Gastroesophageal sphincter (tissue), 4 donors: Measurements from ENCODE around the gene CD1E. TPM values are rescaled to one million over a fixed set of nuclear protein-coding genes. Genes with fewer than 3 reads are reported as not detected.

Source experiments
- ATAC-seq: fragments of 150-250 bp; one replicate; pipeline ENCODE4 v1.9.1; 2016; ENCODE audit warnings: mild to moderate bottlenecking, moderate library complexity
- H3K27ac ChIP-seq, 4 donors: fragments of 200-600 bp; sonication (generic) in 3 of 4; 1 replicate in 3 of 4; 2 replicates in 1 of 4; pipeline ENCODE4 v1.5.1; 2016 to 2019
- H3K27me3 ChIP-seq: fragments of 200-600 bp; sonication (generic); one replicate; pipeline ENCODE4 v1.5.1; 2019
- H3K36me3 ChIP-seq, 2 donors: fragments of 200-600 bp; sonication (generic); one replicate each; pipeline ENCODE4 v1.5.1; 2019; ENCODE audit warnings: control low read depth in 1 of 2
- H3K4me1 ChIP-seq, 3 donors: fragments of 200-600 bp; sonication (generic); 1 replicate in 2 of 3; 2 replicates in 1 of 3; pipeline ENCODE4 v1.5.1; 2016 to 2019; ENCODE audit warnings: control low read depth in 2 of 3
- H3K4me3 ChIP-seq, 2 donors: fragments of 200-600 bp; sonication (generic); one replicate each; pipeline ENCODE4 v1.5.1; 2019; ENCODE audit warnings: mild to moderate bottlenecking in 1 of 2, moderate library complexity in 1 of 2
- H3K9me3 ChIP-seq, 3 donors: fragments of 200-600 bp; sonication (generic); one replicate each; pipeline ENCODE4 v1.5.1; 2017 to 2019; ENCODE audit warnings: control low read depth in 2 of 3
- EP300 ChIP-seq: sonication (generic); formaldehyde crosslinking; IDR thresholded peaks from one replicate; pipeline ENCODE4 v1.6.1; 2017; ENCODE audit warnings: antibody characterized with exemption, mild to moderate bottlenecking
- POLR2A ChIP-seq, 2 donors: fragments of 450-650 bp; IDR thresholded peaks; one replicate each; pipeline ENCODE4 v1.6.1; 2017; ENCODE audit warnings: antibody characterized with exemption in 2 of 2, mild to moderate bottlenecking in 2 of 2, moderate library complexity in 1 of 2
- POLR2AphosphoS5 ChIP-seq: sonication (generic); formaldehyde crosslinking; IDR thresholded peaks from one replicate; pipeline ENCODE4 v1.6.1; 2017; ENCODE audit warnings: antibody characterized with exemption
- WGBS, 2 donors: methylation state at CpG; one replicate each; pipeline ENCODE4 v1.1.5; 2018; ENCODE audit warnings: low coverage in 1 of 2; 5-methylcytosine and 5-hydroxymethylcytosine counted together
- total RNA-seq, 4 donors: library from RNA; depleted of rRNA; stranded (reverse); fragments of >200 nt; gene quantifications; one replicate each; pipeline ENCODE4 v1.1.0, GENCODE V29; 2016
- TF ChIP-seq, protein P1 (sequence below), 4 experiments: fragments of 200-600 bp in 2 of 4; fragments of 450-650 bp in 2 of 4; sonication (generic) in 1 of 4; IDR thresholded peaks; one replicate each; pipeline ENCODE4 v1.5.1; 2017 to 2019; ENCODE audit warnings: antibody characterized with exemption in 4 of 4, mild to moderate bottlenecking in 2 of 4, moderate library complexity in 2 of 4

The CD1E gene
- total RNA-seq, 4 donors from 2014 or later, result 0.49 TPM; not detected in 3

DNA sequence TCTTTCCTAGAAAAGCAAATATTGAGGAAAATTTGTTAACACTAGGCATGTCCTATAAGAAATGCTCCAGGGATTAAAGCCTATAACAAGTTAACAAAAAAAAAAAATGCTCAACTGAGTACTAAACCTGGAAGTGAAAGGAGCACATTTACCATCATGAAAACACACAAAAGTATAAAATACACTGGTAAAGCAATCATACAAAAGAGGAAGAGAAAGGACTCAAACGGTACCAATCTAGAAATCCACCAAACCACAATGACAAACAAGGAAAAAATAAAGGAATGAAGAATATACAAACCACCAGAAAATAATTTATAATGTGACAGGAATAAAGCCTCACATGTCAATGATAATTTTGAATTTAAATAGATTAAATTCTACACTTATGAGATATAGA, 21.2 kb downstream of the CD1E start:
- no peak overlapping the region for H3K4me3 ChIP-seq
- 41 to 83% methylated on average over 1 of the region's 1 CpG for WGBS, 2 donors
- TF ChIP-seq POLR2A (IDR thresholded peaks at IDR 0.05) (no peak), EP300 (no peak)

DNA sequence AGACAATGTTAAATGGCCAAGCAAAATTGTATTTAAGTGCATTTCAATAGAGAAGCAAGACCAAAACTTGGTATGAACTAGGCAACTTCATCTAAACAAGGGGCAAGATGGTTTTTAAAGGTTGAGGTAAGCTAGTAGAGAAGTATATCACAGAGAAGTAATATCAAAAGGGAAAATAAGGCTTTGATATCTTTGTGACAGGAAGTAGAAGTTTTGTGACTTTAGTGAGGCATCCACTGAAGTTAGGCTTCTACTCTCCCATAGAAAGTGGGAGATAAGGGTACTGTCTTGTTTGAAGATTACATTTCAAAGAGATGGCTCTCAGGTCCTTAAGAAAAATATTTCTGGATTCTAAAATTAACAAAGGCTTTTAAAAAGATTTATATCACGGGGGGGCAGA, 36.6 kb downstream of the CD1E start:
- Histone ChIP-seq H3K27me3 (no peaks in the 10 kb centered on the region), H3K9me3 (no peaks in the 10 kb centered on the region), H3K4me3 (no peak overlapping the region), H3K4me1 (no peaks in the 10 kb centered on the region), H3K36me3 (no peaks in the 10 kb centered on the region), H3K27ac (no peak overlapping the region)
- ATAC-seq, result no peak
- 18 to 38% methylated on average over 1 of the region's 1 CpG for WGBS, 2 donors
- TF ChIP-seq POLR2AphosphoS5 (no peak), POLR2A (IDR thresholded peaks at IDR 0.05) (no peak), EP300 (no peak)
- TF ChIP-seq, protein P1, sequence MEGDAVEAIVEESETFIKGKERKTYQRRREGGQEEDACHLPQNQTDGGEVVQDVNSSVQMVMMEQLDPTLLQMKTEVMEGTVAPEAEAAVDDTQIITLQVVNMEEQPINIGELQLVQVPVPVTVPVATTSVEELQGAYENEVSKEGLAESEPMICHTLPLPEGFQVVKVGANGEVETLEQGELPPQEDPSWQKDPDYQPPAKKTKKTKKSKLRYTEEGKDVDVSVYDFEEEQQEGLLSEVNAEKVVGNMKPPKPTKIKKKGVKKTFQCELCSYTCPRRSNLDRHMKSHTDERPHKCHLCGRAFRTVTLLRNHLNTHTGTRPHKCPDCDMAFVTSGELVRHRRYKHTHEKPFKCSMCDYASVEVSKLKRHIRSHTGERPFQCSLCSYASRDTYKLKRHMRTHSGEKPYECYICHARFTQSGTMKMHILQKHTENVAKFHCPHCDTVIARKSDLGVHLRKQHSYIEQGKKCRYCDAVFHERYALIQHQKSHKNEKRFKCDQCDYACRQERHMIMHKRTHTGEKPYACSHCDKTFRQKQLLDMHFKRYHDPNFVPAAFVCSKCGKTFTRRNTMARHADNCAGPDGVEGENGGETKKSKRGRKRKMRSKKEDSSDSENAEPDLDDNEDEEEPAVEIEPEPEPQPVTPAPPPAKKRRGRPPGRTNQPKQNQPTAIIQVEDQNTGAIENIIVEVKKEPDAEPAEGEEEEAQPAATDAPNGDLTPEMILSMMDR (IDR thresholded peaks at IDR 0.05), result no peak

More for the DNA sequence above, 21.2 kb downstream of the CD1E start:
- no peaks in the 10 kb centered on the region for H3K27me3 ChIP-seq
- H3K9me3 ChIP-seq, result peaks cover 0 to 36% (median 0%) of the 10 kb centered on the region in 3 donors
- no peaks in the 10 kb centered on the region for H3K36me3 ChIP-seq
- H3K27ac ChIP-seq, result no peak overlapping the region
- H3K4me1 ChIP-seq, result no peaks in the 10 kb centered on the region
- no peak for ATAC-seq

- Histone ChIP-seq H3K9me3 (no peaks in the 10 kb centered on the region), H3K4me3 (no peak overlapping the region), H3K27me3 (no peaks in the 10 kb centered on the region), H3K36me3 (no peaks in the 10 kb centered on the region), H3K4me1 (no peaks in the 10 kb centered on the region), H3K27ac (no peak overlapping the region)
- TF ChIP-seq POLR2AphosphoS5, result no peak
- TF ChIP-seq, protein P1 (IDR thresholded peaks at IDR 0.05), result no peak
- TF ChIP-seq POLR2A (IDR thresholded peaks at IDR 0.05), result no peak
- no peak for TF ChIP-seq EP300
- ATAC-seq, result no peak
Measured at GRCh38 chr1:158391099-158391498, 37.4 kb downstream of the CD1E start.

DNA sequence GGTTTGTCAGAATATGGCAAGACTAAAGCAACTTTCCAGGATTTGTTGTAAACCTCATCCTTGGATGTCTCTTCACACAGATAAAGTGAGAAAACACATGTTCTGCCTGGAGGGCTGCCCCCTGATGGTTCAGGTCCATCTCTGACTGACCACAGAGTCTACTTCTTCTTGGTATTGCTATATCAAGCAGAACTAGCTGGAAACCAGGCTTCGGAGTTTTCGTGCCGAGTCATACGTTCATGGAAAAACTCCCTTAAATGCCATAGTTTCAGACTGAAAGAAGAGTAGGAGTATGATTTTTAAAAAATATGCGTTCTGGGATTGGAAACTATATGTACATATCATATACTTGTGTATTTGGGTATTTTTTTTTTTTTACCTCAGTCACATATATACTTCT, 39.8 kb downstream of the CD1E start:
- H3K4me1 ChIP-seq, result no peaks in the 10 kb centered on the region
- 78 to 89% methylated on average over 2 to 5 of the region's 5 CpGs for WGBS, 2 donors
- H3K36me3 ChIP-seq, result no peaks in the 10 kb centered on the region
- no peaks in the 10 kb centered on the region for H3K27me3 ChIP-seq
- no peaks in the 10 kb centered on the region for H3K9me3 ChIP-seq
- TF ChIP-seq, protein P1 (IDR thresholded peaks at IDR 0.05), result no peak
- no peak for TF ChIP-seq POLR2A (IDR thresholded peaks at IDR 0.05)
- no peak for TF ChIP-seq POLR2AphosphoS5
- TF ChIP-seq EP300, result no peak
- H3K27ac ChIP-seq, result no peak overlapping the region
- ATAC-seq, result no peak
- no peak overlapping the region for H3K4me3 ChIP-seq

DNA sequence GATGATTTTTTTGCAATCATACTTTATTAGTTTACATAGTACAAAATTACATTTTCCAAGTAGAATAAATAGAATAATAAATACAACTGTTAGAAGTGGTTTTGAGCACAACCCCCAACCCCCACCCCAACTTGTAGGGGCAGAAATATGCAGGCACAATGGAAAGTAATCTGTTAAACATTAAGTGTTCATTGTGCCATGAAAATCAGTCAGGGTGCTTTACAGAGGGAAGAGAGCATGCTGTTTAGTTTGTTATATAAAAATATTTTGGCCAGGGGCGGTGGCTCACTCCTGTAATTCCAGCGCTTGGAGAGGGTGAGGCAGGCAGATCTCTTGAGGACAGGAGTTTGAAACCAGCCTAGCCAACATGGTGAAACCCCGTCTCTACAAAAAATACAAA, 43.0 kb downstream of the CD1E start:
- TF ChIP-seq POLR2A (IDR thresholded peaks at IDR 0.05) (no peak), EP300 (no peak), POLR2AphosphoS5 (no peak)
- TF ChIP-seq, protein P1 (IDR thresholded peaks at IDR 0.05), result no peak
- no peak overlapping the region for H3K4me3 ChIP-seq
- H3K4me1 ChIP-seq, result no peaks in the 10 kb centered on the region
- H3K27me3 ChIP-seq, result no peaks in the 10 kb centered on the region
- H3K9me3 ChIP-seq, result no peaks in the 10 kb centered on the region
- H3K36me3 ChIP-seq, result no peaks in the 10 kb centered on the region
- H3K27ac ChIP-seq, result no peak overlapping the region
- 80 to 97% methylated on average over 1 to 3 of the region's 3 CpGs for WGBS, 2 donors
- no peak for ATAC-seq
